ENCODE measurements around the gene RFC2.

The RFC2 gene

GRCh38 chr7:74289018-74289658 lies 34.9 kb upstream of the RFC2 start, which contains the start of gene CLIP2:
Gene CLIP2, plus strand, starts transcription at chr7:74289407. Its CDS starts 28,140 bp downstream, at chr7:74317547.
- peaks cover 25% of the 10 kb centered on the region for H4K20me1 ChIP-seq (ENCODE audit: insufficient read depth, low read length)
- peaks cover 7% of the 10 kb centered on the region for H3K79me2 ChIP-seq (ENCODE audit: insufficient read depth, low read length)
- TF ChIP-seq CTCF (IDR thresholded peaks at IDR 0.05; ENCODE audit: borderline replicate concordance, extremely low read depth, low read length, poor library complexity, severe bottlenecking) (no peak), EZH2 (IDR thresholded peaks at IDR 0.05; ENCODE audit: borderline replicate concordance, low read depth, low read length, severe bottlenecking) (no peak)
- H2AFZ ChIP-seq (ENCODE audit: low read depth, low read length), result peak within 1 kb of the TSS; percentile 90
- ATAC-seq (ENCODE audit: insufficient read depth, low read depth) (peak; percentile 92), DNase-seq (peak; percentile 86)
- H3K27ac ChIP-seq (ENCODE audit: low read length), result peak within 1 kb of the TSS; percentile 57
- H3K4me2 ChIP-seq (ENCODE audit: insufficient read depth, low read length), result peak within 1 kb of the TSS; percentile 77
- H3K4me3 ChIP-seq (ENCODE audit: low read depth in 1 of 2, low read length in 2 of 2), result peak within 1 kb of the TSS; percentile 63 to 68
- no peaks in the 10 kb centered on the region for H3K9me3 ChIP-seq (ENCODE audit: insufficient read depth, low read length, severe bottlenecking)
- H3K27me3 ChIP-seq (ENCODE audit: insufficient read depth, low read length, poor library complexity), result peaks cover 14% of the 10 kb centered on the region
- H3K4me1 ChIP-seq (ENCODE audit: insufficient read depth, low read length), result peaks cover 28% of the 10 kb centered on the region
- H3K9ac ChIP-seq (ENCODE audit: low read depth, low read length), result peak within 1 kb of the TSS; percentile 84
- no peaks in the 10 kb centered on the region for H3K36me3 ChIP-seq (ENCODE audit: insufficient read depth, low read length)

DNA sequence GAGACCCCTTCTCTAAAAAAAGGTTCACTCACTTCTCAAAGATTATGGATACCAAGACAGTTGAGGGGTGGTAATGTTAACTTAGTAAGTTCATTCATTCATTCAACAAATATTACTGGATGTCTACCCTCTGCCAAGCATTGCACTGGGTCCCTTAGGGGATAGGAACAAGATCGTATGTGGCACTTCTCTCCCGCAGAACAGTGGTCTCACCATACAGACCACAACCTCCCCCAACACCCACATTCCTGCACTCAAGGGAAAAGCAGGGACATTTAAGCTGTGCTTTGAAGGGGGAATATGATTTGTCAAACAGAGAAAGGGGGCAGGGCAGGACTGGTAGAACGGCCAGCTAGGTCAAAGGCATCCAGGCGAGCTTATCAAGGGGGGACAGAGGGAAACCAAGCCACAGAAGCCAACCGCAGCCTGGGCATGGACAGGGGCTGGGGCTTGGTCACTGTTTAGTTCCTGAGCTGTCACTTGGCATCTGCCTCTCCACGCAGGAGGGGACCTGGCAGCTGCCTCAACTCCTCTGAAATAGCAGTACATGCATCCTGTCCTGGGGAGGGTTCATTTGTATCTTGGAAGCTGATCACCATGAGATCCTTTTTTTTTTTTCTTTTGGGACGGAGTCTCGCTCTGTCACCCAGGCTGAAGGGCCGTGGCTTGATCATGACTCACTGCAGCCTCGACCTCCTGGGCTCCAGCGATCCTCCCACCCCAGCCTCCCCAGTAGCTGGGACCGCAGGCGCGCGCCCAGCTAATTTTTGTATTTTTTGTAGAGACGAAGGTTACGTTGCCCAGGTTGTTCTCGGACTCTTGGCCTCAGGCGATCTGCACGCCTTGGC lies 34.1 kb upstream of the RFC2 start:
- DNase-seq, result no peak
- Histone ChIP-seq H3K9ac (ENCODE audit: low read depth, low read length) (peak overlapping the region; percentile 39; the same call in 1 of the 2 replicates), H3K4me2 (ENCODE audit: insufficient read depth, low read length) (peak overlapping the region; percentile 77), H3K27me3 (ENCODE audit: insufficient read depth, low read length, poor library complexity) (peaks cover 14% of the 10 kb centered on the region), H3K79me2 (ENCODE audit: insufficient read depth, low read length) (peaks cover 4% of the 10 kb centered on the region; the same call in 1 of the 2 replicates), H3K27ac (ENCODE audit: low read length) (peak overlapping the region; percentile 57), H3K4me1 (ENCODE audit: insufficient read depth, low read length) (peaks cover 28% of the 10 kb centered on the region), H2AFZ (ENCODE audit: low read depth, low read length) (peak overlapping the region; percentile 90; the same call in 1 of the 2 replicates), H3K36me3 (ENCODE audit: insufficient read depth, low read length) (no peaks in the 10 kb centered on the region), H4K20me1 (ENCODE audit: insufficient read depth, low read length) (peaks cover 21% of the 10 kb centered on the region), H3K4me3 (ENCODE audit: low read depth in 1 of 2, low read length in 2 of 2) (peak overlapping the region in 1 of 2 experiments; percentile 55; a peak in 2 of 4 replicates), H3K9me3 (ENCODE audit: insufficient read depth, low read length, severe bottlenecking) (no peaks in the 10 kb centered on the region)
- TF ChIP-seq EZH2 (IDR thresholded peaks at IDR 0.05; ENCODE audit: borderline replicate concordance, low read depth, low read length, severe bottlenecking) (no peak), CTCF (IDR thresholded peaks at IDR 0.05; ENCODE audit: borderline replicate concordance, extremely low read depth, low read length, poor library complexity, severe bottlenecking) (no peak)
- no peak for ATAC-seq (ENCODE audit: insufficient read depth, low read depth)

DNA sequence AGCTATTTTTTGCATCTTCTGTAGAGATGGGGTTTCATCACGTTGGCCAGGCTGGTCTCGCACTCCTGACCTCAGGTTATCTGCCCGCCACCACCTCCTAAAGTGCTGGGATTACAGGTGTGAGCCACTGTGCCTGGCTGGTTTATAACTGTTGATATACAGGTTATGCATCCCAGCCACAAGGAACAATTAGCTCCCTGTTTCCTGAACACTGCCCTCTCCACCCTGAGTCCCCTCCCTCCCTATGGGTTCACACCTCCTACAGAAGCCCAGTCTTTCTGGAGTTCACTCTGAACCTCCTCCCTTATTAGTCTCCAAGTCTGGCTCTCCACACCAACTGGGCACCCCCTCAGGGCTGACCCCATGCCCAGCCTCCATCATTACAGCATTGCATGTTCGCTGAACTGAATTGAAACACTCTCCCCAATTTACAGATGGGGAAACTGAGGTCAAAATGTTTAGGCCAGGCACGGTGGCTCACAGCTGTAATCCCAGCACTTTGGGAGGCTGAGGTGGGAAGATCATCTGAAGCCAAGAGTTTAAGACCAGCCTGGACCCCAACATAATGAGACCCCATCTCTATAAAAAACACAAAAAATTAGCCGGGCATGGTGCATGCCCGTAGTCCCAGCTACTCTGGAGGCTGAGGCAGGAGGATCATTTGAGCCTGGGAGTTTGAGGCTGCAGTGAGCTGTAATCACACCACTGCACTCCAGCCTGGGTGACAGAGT lies 33.3 kb upstream of the RFC2 start:
- H3K27ac ChIP-seq (ENCODE audit: low read length), result no peak overlapping the region
- no peaks in the 10 kb centered on the region for H3K9me3 ChIP-seq (ENCODE audit: insufficient read depth, low read length, severe bottlenecking)
- H3K4me3 ChIP-seq (ENCODE audit: low read depth in 1 of 2, low read length in 2 of 2), result no peak overlapping the region
- H3K4me2 ChIP-seq (ENCODE audit: insufficient read depth, low read length), result no peak overlapping the region
- DNase-seq (no peak), ATAC-seq (ENCODE audit: insufficient read depth, low read depth) (no peak)
- TF ChIP-seq EZH2 (IDR thresholded peaks at IDR 0.05; ENCODE audit: borderline replicate concordance, low read depth, low read length, severe bottlenecking) (no peak), CTCF (IDR thresholded peaks at IDR 0.05; ENCODE audit: borderline replicate concordance, extremely low read depth, low read length, poor library complexity, severe bottlenecking) (no peak)
- H2AFZ ChIP-seq (ENCODE audit: low read depth, low read length), result no peak overlapping the region
- H3K79me2 ChIP-seq (ENCODE audit: insufficient read depth, low read length), result peaks cover 4% of the 10 kb centered on the region; the same call in 1 of the 2 replicates
- peaks cover 15% of the 10 kb centered on the region for H4K20me1 ChIP-seq (ENCODE audit: insufficient read depth, low read length)
- H3K27me3 ChIP-seq (ENCODE audit: insufficient read depth, low read length, poor library complexity), result peaks cover 14% of the 10 kb centered on the region
- no peak overlapping the region for H3K9ac ChIP-seq (ENCODE audit: low read depth, low read length)
- peaks cover 28% of the 10 kb centered on the region for H3K4me1 ChIP-seq (ENCODE audit: insufficient read depth, low read length)
- no peaks in the 10 kb centered on the region for H3K36me3 ChIP-seq (ENCODE audit: insufficient read depth, low read length)

Measured in DND-41 (cell line).